IPS DF 19.7 (cell line): ENCODE results near the gene IPO9.
A peak's percentile ranks its signal among the peaks of the same experiment; 100 is the strongest.

ENCODE experiments used
- DNase-seq: peaks from one replicate; pipeline ENCODE4 v3.0.0-alpha.2; 2013; ENCODE audit warnings: low read depth, low spot score

The IPO9 gene

GRCh38 chr1:201828820-201829774 lies at the start of gene IPO9:
Gene IPO9 (plus strand): TSS chr1:201829157. CDS start chr1:201829210, 53 bp downstream.
- peak; percentile 56 for DNase-seq

GRCh38 chr1:201779351-201779880 lies 49.5 kb upstream of the IPO9 start:
- no peak for DNase-seq

- DNase-seq: no peak
Observed at GRCh38 chr1:201780952-201781351, 48.0 kb upstream of the IPO9 start.

GRCh38 chr1:201781437-201781836 lies 47.5 kb upstream of the IPO9 start:
- DNase-seq: no peak

GRCh38 chr1:201782353-201782752 lies 46.6 kb upstream of the IPO9 start:
- DNase-seq: no peak

GRCh38 chr1:201783058-201783457 lies 45.9 kb upstream of the IPO9 start:
- DNase-seq: no peak

GRCh38 chr1:201783572-201783971 lies 45.4 kb upstream of the IPO9 start:
- no peak for DNase-seq

GRCh38 chr1:201785291-201785690 lies 43.7 kb upstream of the IPO9 start:
- DNase-seq: no peak

GRCh38 chr1:201786824-201787223 lies 42.1 kb upstream of the IPO9 start:
- no peak for DNase-seq

- DNase-seq: no peak
Observed at GRCh38 chr1:201788296-201788695, 40.7 kb upstream of the IPO9 start.

- DNase-seq: no peak
Observed at GRCh38 chr1:201789245-201789644, 39.7 kb upstream of the IPO9 start.

- no peak for DNase-seq
Observed at GRCh38 chr1:201790261-201790660, 38.7 kb upstream of the IPO9 start.

- no peak for DNase-seq
Observed at GRCh38 chr1:201791051-201791778, 37.7 kb upstream of the IPO9 start.

GRCh38 chr1:201791779-201792173 lies 37.2 kb upstream of the IPO9 start:
- DNase-seq: no peak

- peak; percentile 57 for DNase-seq
Observed at GRCh38 chr1:201792534-201793305, 36.2 kb upstream of the IPO9 start.

- DNase-seq: no peak
Observed at GRCh38 chr1:201793306-201793925, 35.5 kb upstream of the IPO9 start.

GRCh38 chr1:201795066-201795465 lies 33.9 kb upstream of the IPO9 start:
- no peak for DNase-seq

- no peak for DNase-seq
Observed at GRCh38 chr1:201800246-201800645, 28.7 kb upstream of the IPO9 start.

GRCh38 chr1:201806801-201807200 lies 22.2 kb upstream of the IPO9 start:
- no peak for DNase-seq

- no peak for DNase-seq
Observed at GRCh38 chr1:201807958-201808632, 20.9 kb upstream of the IPO9 start.

GRCh38 chr1:201808633-201808990 lies 20.3 kb upstream of the IPO9 start:
- DNase-seq: no peak
